H9 (cell line): ENCODE measurements around the gene UQCRHL. TPM values are rescaled to one million over a fixed set of nuclear protein-coding genes. Genes with fewer than 3 reads are reported as not detected.
"Not testable (repeated sequence)": the region's sequence is repeated elsewhere in the genome, so short reads cannot be mapped to it uniquely, and the experiment has no call there.

Experiments used
- DNase-seq: peaks from one replicate; pipeline ENCODE4 v3.0.0-alpha.2; 2017
- H2AFZ ChIP-seq: one replicate; pipeline ENCODE4 v1.6.1; 2013; ENCODE audit warnings: mild to moderate bottlenecking, low read length, control low read depth, moderate library complexity
- H2AK5ac ChIP-seq: 2 replicates; pipeline ENCODE4 v1.6.1; 2013; ENCODE audit warnings: low read length, control low read depth, mixed read lengths; ENCODE audit not compliant: insufficient read length
- H2BK120ac ChIP-seq: one replicate; pipeline ENCODE4 v1.6.1; 2013; ENCODE audit warnings: low read depth, mild to moderate bottlenecking, low read length, control low read depth, inconsistent platforms; ENCODE audit not compliant: poor library complexity, severe bottlenecking
- H2BK12ac ChIP-seq: 2 replicates; pipeline ENCODE4 v1.6.1; 2013; ENCODE audit warnings: low read length, control low read depth, mixed read lengths, low read depth; ENCODE audit not compliant: insufficient read length
- H2BK15ac ChIP-seq: 2 replicates; pipeline ENCODE4 v1.6.1; 2013; ENCODE audit warnings: low read depth, low read length, control low read depth
- H2BK20ac ChIP-seq: one replicate; pipeline ENCODE4 v1.6.1; 2013; ENCODE audit warnings: low read depth, mild to moderate bottlenecking, low read length, control low read depth, inconsistent platforms; ENCODE audit not compliant: poor library complexity, severe bottlenecking
- H2BK5ac ChIP-seq: 2 replicates; pipeline ENCODE4 v1.6.1; 2013; ENCODE audit warnings: low read length, control low read depth, mixed read lengths; ENCODE audit not compliant: insufficient read length
- H3K14ac ChIP-seq: 2 replicates; pipeline ENCODE4 v1.6.1; 2013; ENCODE audit warnings: low read length, control low read depth; ENCODE audit not compliant: insufficient read depth
- H3K18ac ChIP-seq: 2 replicates; pipeline ENCODE4 v1.6.1; 2013; ENCODE audit warnings: low read depth, mild to moderate bottlenecking, mixed read lengths, low read length, control low read depth; ENCODE audit not compliant: insufficient read length
- H3K23ac ChIP-seq: 2 replicates; pipeline ENCODE4 v1.6.1; 2013; ENCODE audit warnings: low read length, control low read depth, mixed read lengths, low read depth; ENCODE audit not compliant: insufficient read length
- H3K23me2 ChIP-seq: 2 replicates; pipeline ENCODE4 v1.6.1; 2013; ENCODE audit warnings: low read depth, mild to moderate bottlenecking, mixed read lengths, low read length, control low read depth; ENCODE audit not compliant: insufficient read length, poor library complexity, severe bottlenecking
- H3K27ac ChIP-seq: 2 replicates; pipeline ENCODE4 v1.5.1; 2013; ENCODE audit warnings: low read length, control low read depth, mixed read lengths, low read depth; ENCODE audit not compliant: insufficient read length
- H3K27me3 ChIP-seq: 2 replicates; pipeline ENCODE4 v1.6.1; 2013; ENCODE audit warnings: low read length, control low read depth, inconsistent platforms; ENCODE audit not compliant: insufficient read depth
- H3K4ac ChIP-seq: 2 replicates; pipeline ENCODE4 v1.6.1; 2013; ENCODE audit warnings: low read depth, mild to moderate bottlenecking, control low read depth, inconsistent platforms, low read length, moderate library complexity
- H3K4me1 ChIP-seq: 2 replicates; pipeline ENCODE4 v1.6.1; 2013; ENCODE audit warnings: low read length, control low read depth, inconsistent platforms; ENCODE audit not compliant: insufficient read depth
- H3K4me2 ChIP-seq: 2 replicates; pipeline ENCODE4 v1.6.1; 2013; ENCODE audit warnings: low read length, control low read depth, mixed read lengths; ENCODE audit not compliant: insufficient read length, insufficient read depth
- H3K56ac ChIP-seq: 2 replicates; pipeline ENCODE4 v1.6.1; 2013; ENCODE audit warnings: low read depth, mild to moderate bottlenecking, mixed read lengths, low read length, control low read depth; ENCODE audit not compliant: insufficient read length
- H3K79me1 ChIP-seq: 2 replicates; pipeline ENCODE4 v1.6.1; 2013; ENCODE audit warnings: low read depth, mild to moderate bottlenecking, moderate library complexity, low read length, control low read depth, inconsistent platforms; ENCODE audit not compliant: insufficient read depth, poor library complexity, severe bottlenecking
- H3K79me2 ChIP-seq: 2 replicates; pipeline ENCODE4 v1.6.1; 2013; ENCODE audit warnings: low read length, control low read depth, inconsistent platforms; ENCODE audit not compliant: insufficient read depth
- H3K9ac ChIP-seq: 2 replicates; pipeline ENCODE4 v1.6.1; 2013; ENCODE audit warnings: low read length, control low read depth, mixed read lengths; ENCODE audit not compliant: insufficient read length; ENCODE audit errors: extremely low read depth
- H3K9me3 ChIP-seq: one replicate; pipeline ENCODE4 v1.6.1; 2013; ENCODE audit warnings: low read depth, low read length, inconsistent platforms; ENCODE audit not compliant: control insufficient read depth
- H3T11ph ChIP-seq: one replicate; pipeline ENCODE4 v1.6.1; 2013; ENCODE audit warnings: mild to moderate bottlenecking, low read length, control low read depth, inconsistent platforms
- H4K20me1 ChIP-seq: one replicate; pipeline ENCODE4 v1.6.1; 2013; ENCODE audit not compliant: control insufficient read depth, insufficient read length, insufficient read depth
- H4K5ac ChIP-seq: 2 replicates; pipeline ENCODE4 v1.6.1; 2013; ENCODE audit warnings: low read depth, mild to moderate bottlenecking, mixed read lengths, low read length, control low read depth; ENCODE audit not compliant: insufficient read length
- H4K8ac ChIP-seq: replicated peaks from 2 replicates; pipeline ENCODE4 v1.6.1; 2013; ENCODE audit warnings: low read length, control low read depth, mixed read lengths, low read depth; ENCODE audit not compliant: insufficient read length
- H4K91ac ChIP-seq: 2 replicates; pipeline ENCODE4 v1.6.1; 2013; ENCODE audit warnings: low read depth, mild to moderate bottlenecking, moderate library complexity, mixed read lengths, low read length, control low read depth; ENCODE audit not compliant: insufficient read length
- H3K27ac Mint-ChIP-seq, 3 experiments: 2 replicates in 2 of 3; 3 replicates in 1 of 3; pipeline ENCODE4 v1.8.0; 2020 to 2021; ENCODE audit warnings: mixed read lengths in 3 of 3, mild to moderate bottlenecking in 1 of 3, moderate library complexity in 1 of 3
- H3K27me3 Mint-ChIP-seq: 2 replicates; pipeline ENCODE4 v1.8.0; 2021; ENCODE audit warnings: low read depth, mild to moderate bottlenecking, moderate library complexity, mixed read lengths
- H3K36me3 Mint-ChIP-seq, 3 experiments: 2 replicates in 2 of 3; 3 replicates in 1 of 3; pipeline ENCODE4 v1.8.0; 2020 to 2021; ENCODE audit warnings: low read depth in 3 of 3, mixed read lengths in 3 of 3; ENCODE audit not compliant: insufficient read depth in 1 of 3
- H3K4me1 Mint-ChIP-seq, 2 experiments: 2 replicates each; pipeline ENCODE4 v1.8.0; 2020; ENCODE audit warnings: mixed read lengths in 2 of 2
- H3K4me3 Mint-ChIP-seq, 2 experiments: 2 replicates in 1 of 2; 3 replicates in 1 of 2; pipeline ENCODE4 v1.8.0; 2020 to 2021; ENCODE audit warnings: mild to moderate bottlenecking in 2 of 2, mixed read lengths in 2 of 2, moderate library complexity in 1 of 2
- H3K9me3 Mint-ChIP-seq, 2 experiments: 2 replicates in 1 of 2; 3 replicates in 1 of 2; pipeline ENCODE4 v1.8.0; 2020; ENCODE audit warnings: mild to moderate bottlenecking in 2 of 2, mixed read lengths in 2 of 2, moderate library complexity in 1 of 2
- WGBS: extraction: QIAGEN DNeasy Blood & Tissue Kit; methylation state at CpG from one replicate; pipeline ENCODE4 v1.1.7; 2013; ENCODE audit warnings: missing lambda C conversion rate, low lambda C conversion rate, mixed read lengths; ENCODE audit not compliant: insufficient read length; ENCODE audit errors: extremely low coverage; 5-methylcytosine and 5-hydroxymethylcytosine counted together
- total RNA-seq: library from RNA; stranded (reverse); gene quantifications from 2 replicates; pipeline ENCODE4 v1.2.1, GENCODE V29; 2021
- TF ChIP-seq, protein P1 (sequence below): fragments of 200-600 bp; sonication (generic); conservative IDR thresholded peaks from 3 replicates; pipeline ENCODE4 v1.8.0; 2021; ENCODE audit warnings: antibody characterized with exemption, mild to moderate bottlenecking

UQCRHL gene
- total RNA-seq, 1 experiment from 2014 or later, result 2.0 TPM

DNA sequence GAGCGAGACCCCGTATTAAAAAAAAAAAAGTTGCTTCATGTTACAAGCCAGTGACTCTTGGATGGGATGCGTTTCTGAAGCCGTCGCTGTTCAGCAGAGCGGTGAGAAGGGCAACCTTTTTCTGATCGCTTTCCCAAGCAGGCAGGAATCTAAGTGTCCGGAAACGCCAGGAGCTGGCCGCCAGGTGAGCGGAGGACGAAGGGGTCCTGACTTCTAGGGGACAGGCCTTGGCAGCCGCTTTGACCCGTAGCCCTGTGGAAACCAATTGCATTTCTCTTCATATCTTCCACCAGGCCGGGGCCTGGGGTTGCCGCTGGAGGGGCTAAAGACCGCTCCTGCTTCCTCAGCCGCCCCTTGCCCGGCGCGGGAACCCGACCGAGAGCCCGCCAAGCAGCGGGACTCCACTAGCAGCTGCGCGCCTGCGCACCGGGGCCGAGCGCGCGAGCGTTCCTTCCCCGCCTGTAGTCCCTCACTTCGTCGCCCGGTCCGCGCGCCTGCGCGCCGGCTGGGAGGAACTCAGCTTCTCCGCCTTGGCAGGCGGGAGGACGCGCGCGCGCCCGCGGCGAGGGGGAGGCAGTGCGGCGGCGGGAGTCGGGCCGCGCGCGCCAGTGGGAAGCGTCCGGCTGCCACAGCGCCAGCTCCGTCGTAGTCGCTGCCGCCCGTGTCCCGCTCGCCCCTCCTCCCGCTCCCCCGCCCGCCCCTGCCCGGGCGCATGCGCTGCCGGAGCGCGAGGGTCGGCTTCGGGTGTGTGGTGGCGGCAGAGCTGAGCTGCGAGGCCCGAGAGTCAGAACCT lies 39.8 kb upstream of the UQCRHL start, which contains the start of gene SPEN:
Gene SPEN, plus strand, starts transcription at position 608 of the 793 bp plus-strand sequence. CDS start 361 bp downstream, outside the sequence.
- DNase-seq, result peak; percentile 91
- H4K8ac ChIP-seq, result no peak within 1 kb of the TSS
- peaks cover 2% of the 10 kb centered on the region; the same call in 1 of the 2 replicates for H3K4me1 ChIP-seq
- whole genome bisulfite sequencing, result no CpG with 5 or more reads among the region's 86 CpGs
- no peak within 1 kb of the TSS for H4K5ac ChIP-seq
- H2BK5ac ChIP-seq, result no peak within 1 kb of the TSS
- no peaks in the 10 kb centered on the region; the same call in 1 of the 2 replicates for H3K27me3 Mint-ChIP-seq
- H3K79me1 ChIP-seq, result no peaks in the 10 kb centered on the region
- no peak within 1 kb of the TSS for H3K56ac ChIP-seq
- no peak within 1 kb of the TSS for H3K4ac ChIP-seq
- peak within 1 kb of the TSS; percentile 78 for H3K4me2 ChIP-seq
- TF ChIP-seq, protein P1, sequence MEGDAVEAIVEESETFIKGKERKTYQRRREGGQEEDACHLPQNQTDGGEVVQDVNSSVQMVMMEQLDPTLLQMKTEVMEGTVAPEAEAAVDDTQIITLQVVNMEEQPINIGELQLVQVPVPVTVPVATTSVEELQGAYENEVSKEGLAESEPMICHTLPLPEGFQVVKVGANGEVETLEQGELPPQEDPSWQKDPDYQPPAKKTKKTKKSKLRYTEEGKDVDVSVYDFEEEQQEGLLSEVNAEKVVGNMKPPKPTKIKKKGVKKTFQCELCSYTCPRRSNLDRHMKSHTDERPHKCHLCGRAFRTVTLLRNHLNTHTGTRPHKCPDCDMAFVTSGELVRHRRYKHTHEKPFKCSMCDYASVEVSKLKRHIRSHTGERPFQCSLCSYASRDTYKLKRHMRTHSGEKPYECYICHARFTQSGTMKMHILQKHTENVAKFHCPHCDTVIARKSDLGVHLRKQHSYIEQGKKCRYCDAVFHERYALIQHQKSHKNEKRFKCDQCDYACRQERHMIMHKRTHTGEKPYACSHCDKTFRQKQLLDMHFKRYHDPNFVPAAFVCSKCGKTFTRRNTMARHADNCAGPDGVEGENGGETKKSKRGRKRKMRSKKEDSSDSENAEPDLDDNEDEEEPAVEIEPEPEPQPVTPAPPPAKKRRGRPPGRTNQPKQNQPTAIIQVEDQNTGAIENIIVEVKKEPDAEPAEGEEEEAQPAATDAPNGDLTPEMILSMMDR, result no peak; the same call in 1 of the 3 replicates
- no peaks in the 10 kb centered on the region for H4K20me1 ChIP-seq
- H2AFZ ChIP-seq, result no peak within 1 kb of the TSS
- no peak within 1 kb of the TSS for H3T11ph ChIP-seq
- no peaks in the 10 kb centered on the region for H3K9me3 ChIP-seq
- peak within 1 kb of the TSS; percentile 78; the same call in 1 of the 2 replicates for H3K14ac ChIP-seq
- H3K27ac Mint-ChIP-seq, result peak within 1 kb of the TSS; percentile 99 to 100 (median 99)
- no peak within 1 kb of the TSS for H2BK15ac ChIP-seq
- H3K79me2 ChIP-seq, result peaks cover 8% of the 10 kb centered on the region; the same call in 1 of the 2 replicates
- H4K91ac ChIP-seq, result no peak within 1 kb of the TSS
- no peaks in the 10 kb centered on the region; a peak in 1 of 5 replicates for H3K9me3 Mint-ChIP-seq
- H2BK120ac ChIP-seq, result no peak within 1 kb of the TSS
- H3K27ac ChIP-seq, result no peak within 1 kb of the TSS
- peak within 1 kb of the TSS; percentile 71 for H3K18ac ChIP-seq
- no peak within 1 kb of the TSS for H3K23ac ChIP-seq
- H3K36me3 Mint-ChIP-seq, result peaks cover 0 to 2% (median 0%) of the 10 kb centered on the region in 3 experiments; a peak in 1 of 7 replicates
- H3K4me1 Mint-ChIP-seq, result peaks cover 27 to 32% of the 10 kb centered on the region in 2 experiments
- H3K27me3 ChIP-seq, result no peaks in the 10 kb centered on the region
- no peak within 1 kb of the TSS for H2BK20ac ChIP-seq
- peak within 1 kb of the TSS; percentile 72 for H3K9ac ChIP-seq
- peak within 1 kb of the TSS; percentile 86 to 99 for H3K4me3 Mint-ChIP-seq
- H3K23me2 ChIP-seq, result peaks cover 21% of the 10 kb centered on the region
- no peak within 1 kb of the TSS for H2BK12ac ChIP-seq
- no peak within 1 kb of the TSS for H2AK5ac ChIP-seq

DNA sequence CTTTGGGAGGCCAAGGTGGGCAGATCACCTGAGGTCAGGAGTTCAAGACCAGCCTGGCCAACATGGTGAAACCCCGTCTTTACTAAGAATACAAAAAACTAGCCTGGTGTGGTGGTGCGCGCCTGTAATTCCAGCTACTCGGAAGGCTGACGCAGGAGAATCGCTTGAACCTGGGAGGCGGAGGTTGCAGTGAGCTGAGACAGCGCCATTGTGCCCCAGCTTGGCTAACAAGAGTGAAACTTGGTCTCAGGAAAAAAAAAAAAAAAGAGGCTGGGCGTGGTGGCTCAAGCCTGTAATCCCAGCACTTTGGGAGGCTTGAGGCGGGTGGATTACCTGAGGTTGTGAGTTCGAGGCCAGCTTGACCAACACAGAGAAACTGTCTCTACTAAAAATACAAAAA lies 38.6 kb upstream of the UQCRHL start:
- not testable (repeated sequence) for H3K79me2 ChIP-seq, H3K27ac Mint-ChIP-seq, H3K9me3 Mint-ChIP-seq, H3T11ph ChIP-seq, H4K91ac ChIP-seq, H3K4me2 ChIP-seq, H3K27me3 Mint-ChIP-seq, H3K23ac ChIP-seq, H2AK5ac ChIP-seq, H3K18ac ChIP-seq, H4K8ac ChIP-seq, H2AFZ ChIP-seq, H3K79me1 ChIP-seq, H3K9ac ChIP-seq, H3K56ac ChIP-seq, H3K4me1 ChIP-seq, H3K27me3 ChIP-seq, H2BK120ac ChIP-seq, H3K9me3 ChIP-seq, DNase-seq, H2BK20ac ChIP-seq, H3K36me3 Mint-ChIP-seq, H2BK5ac ChIP-seq, H2BK15ac ChIP-seq, H2BK12ac ChIP-seq, H3K4ac ChIP-seq, H3K27ac ChIP-seq, H3K14ac ChIP-seq, H4K20me1 ChIP-seq, H4K5ac ChIP-seq
- H3K4me1 Mint-ChIP-seq, result peaks cover 16 to 21% of the 10 kb centered on the region in 2 experiments
- H3K23me2 ChIP-seq, result peaks cover 21% of the 10 kb centered on the region
- no CpG with 5 or more reads among the region's 11 CpGs for WGBS
- peak overlapping the region; percentile 76 to 89 for H3K4me3 Mint-ChIP-seq
